ENCODE data around the gene NMUR2. TPM values are rescaled to one million over a fixed set of nuclear protein-coding genes. Genes with fewer than 3 reads are reported as not detected.

NMUR2 gene
- total RNA-seq, 6 experiments from 2014 or later = not detected

DNA sequence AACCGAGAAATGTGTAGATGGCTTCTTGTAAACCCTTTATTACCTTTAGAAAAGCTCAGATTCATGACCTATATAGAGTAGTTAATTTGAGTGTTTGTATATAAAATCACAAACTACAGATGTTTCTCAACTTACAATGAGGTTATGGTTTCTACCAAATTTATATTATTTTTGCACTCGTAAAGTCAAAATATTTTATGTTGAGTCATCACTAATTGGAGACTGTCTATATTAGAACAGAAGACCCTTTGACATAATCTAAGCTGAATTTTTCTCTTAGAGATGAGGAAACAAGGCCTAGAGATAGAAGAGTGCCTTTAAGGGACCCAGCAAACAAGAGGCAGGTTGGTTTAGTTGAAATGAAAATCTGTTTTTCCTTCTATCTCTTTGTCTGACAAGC, 20.0 kb upstream of the NMUR2 start:
- Mint-ChIP-seq H3K9me3 (peaks cover 12% of the 10 kb centered on the region), H3K36me3 (ENCODE audit: low read depth) (no peaks in the 10 kb centered on the region), H3K27ac (no peak overlapping the region), H3K27me3 (ENCODE audit: insufficient read depth) (no peaks in the 10 kb centered on the region), H3K4me1 (ENCODE audit: low read depth) (no peaks in the 10 kb centered on the region), H3K4me3 (no peak overlapping the region)
- TF ChIP-seq, protein P1, sequence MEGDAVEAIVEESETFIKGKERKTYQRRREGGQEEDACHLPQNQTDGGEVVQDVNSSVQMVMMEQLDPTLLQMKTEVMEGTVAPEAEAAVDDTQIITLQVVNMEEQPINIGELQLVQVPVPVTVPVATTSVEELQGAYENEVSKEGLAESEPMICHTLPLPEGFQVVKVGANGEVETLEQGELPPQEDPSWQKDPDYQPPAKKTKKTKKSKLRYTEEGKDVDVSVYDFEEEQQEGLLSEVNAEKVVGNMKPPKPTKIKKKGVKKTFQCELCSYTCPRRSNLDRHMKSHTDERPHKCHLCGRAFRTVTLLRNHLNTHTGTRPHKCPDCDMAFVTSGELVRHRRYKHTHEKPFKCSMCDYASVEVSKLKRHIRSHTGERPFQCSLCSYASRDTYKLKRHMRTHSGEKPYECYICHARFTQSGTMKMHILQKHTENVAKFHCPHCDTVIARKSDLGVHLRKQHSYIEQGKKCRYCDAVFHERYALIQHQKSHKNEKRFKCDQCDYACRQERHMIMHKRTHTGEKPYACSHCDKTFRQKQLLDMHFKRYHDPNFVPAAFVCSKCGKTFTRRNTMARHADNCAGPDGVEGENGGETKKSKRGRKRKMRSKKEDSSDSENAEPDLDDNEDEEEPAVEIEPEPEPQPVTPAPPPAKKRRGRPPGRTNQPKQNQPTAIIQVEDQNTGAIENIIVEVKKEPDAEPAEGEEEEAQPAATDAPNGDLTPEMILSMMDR (IDR thresholded peaks at IDR 0.05) = no peak
- DNase-seq = no peak

DNA sequence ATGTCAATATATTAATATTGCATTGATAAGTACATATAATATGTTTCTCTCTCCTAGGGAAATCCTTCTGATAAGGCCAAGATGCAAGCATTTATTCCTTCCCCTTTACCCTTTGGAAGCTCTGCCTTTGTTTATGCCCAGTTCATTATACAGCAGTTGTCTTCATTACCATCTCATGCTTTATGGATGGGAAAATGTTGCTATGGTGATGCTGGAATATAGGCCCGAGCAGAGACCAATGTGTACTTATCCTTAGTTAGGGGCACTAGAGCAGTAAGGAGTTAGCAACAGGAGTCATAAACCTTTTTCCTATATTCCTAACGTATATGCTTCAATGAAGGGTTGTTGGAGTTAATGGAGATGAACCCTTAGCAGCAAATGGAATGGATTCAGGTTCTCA, 19.4 kb upstream of the NMUR2 start:
- H3K4me3 Mint-ChIP-seq = no peak overlapping the region
- H3K27me3 Mint-ChIP-seq (ENCODE audit: insufficient read depth) = no peaks in the 10 kb centered on the region
- DNase-seq = no peak
- H3K27ac Mint-ChIP-seq = no peak overlapping the region
- H3K9me3 Mint-ChIP-seq = peaks cover 12% of the 10 kb centered on the region
- TF ChIP-seq, protein P1 (IDR thresholded peaks at IDR 0.05) = no peak
- H3K36me3 Mint-ChIP-seq (ENCODE audit: low read depth) = no peaks in the 10 kb centered on the region
- H3K4me1 Mint-ChIP-seq (ENCODE audit: low read depth) = no peaks in the 10 kb centered on the region

DNA sequence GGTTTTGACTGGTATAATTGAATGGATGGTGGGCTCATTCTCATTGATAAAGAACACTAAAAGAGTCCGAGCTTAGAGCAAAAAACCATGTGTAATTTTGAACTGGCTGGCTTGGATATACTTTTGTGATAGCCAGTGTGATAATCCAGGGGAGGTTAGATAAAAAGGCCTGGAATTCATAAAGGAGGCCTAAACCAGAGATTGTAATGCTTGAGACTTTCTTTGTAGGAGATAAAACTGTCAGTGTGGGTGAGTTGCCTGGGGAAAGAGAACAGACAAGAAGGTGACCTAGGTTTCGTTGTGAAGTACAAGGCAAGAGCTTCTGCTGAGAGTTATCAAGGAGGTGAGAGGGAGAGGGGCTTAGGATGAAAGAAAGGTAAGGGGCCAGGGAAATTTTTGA, 17.0 kb upstream of the NMUR2 start:
- no peaks in the 10 kb centered on the region; the same call in 1 of the 2 replicates for H3K27me3 Mint-ChIP-seq (ENCODE audit: insufficient read depth)
- no peaks in the 10 kb centered on the region for H3K4me1 Mint-ChIP-seq (ENCODE audit: low read depth)
- no peak overlapping the region for H3K4me3 Mint-ChIP-seq
- no peak for DNase-seq
- TF ChIP-seq, protein P1 (IDR thresholded peaks at IDR 0.05) = no peak
- peaks cover 6% of the 10 kb centered on the region; the same call in 1 of the 2 replicates for H3K9me3 Mint-ChIP-seq
- H3K36me3 Mint-ChIP-seq (ENCODE audit: low read depth) = no peaks in the 10 kb centered on the region
- H3K27ac Mint-ChIP-seq = no peak overlapping the region

DNA sequence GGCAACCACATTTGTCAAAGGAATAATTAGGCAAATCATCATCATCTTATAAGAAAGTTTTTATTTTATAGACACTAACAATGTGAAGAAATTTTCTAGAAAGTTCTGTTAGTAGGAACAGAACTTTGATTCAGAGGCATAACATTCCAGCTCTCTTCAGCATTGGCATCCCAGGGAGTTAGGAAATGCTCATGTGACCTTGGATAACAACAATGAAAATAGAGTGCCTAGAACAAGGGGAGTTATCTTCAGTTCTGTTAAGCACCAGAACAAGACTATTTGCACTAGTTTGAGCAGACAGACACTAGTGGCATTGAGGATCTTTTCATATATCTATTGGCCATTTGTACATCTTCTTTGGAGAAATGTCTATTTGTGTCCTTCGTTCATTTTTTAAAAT, 7.0 kb upstream of the NMUR2 start:
- TF ChIP-seq, protein P1 (IDR thresholded peaks at IDR 0.05) = no peak
- Mint-ChIP-seq H3K9me3 (peaks cover 37% of the 10 kb centered on the region), H3K27ac (no peak overlapping the region), H3K27me3 (ENCODE audit: insufficient read depth) (no peaks in the 10 kb centered on the region), H3K36me3 (ENCODE audit: low read depth) (no peaks in the 10 kb centered on the region; the same call in 1 of the 2 replicates), H3K4me1 (ENCODE audit: low read depth) (no peaks in the 10 kb centered on the region), H3K4me3 (no peak overlapping the region)
- no peak for DNase-seq

DNA sequence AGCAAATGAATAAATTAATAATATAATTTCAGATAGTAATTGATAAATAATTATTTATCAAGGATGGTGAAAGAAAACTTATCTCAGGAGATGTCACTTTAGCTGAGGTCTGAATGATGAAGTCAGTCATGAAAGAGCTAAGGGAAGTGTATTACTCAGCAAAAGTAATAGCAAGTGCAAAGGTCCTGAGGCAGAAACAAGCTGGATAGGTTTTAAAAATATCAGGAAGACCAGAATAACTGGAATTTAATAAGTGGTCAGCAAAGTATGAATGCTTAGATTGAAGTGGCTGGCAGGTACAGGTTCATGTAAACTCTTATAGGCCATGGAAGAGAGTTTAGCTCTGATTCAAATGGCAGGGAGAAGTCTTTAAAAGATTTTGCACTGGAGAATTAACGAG, 1.0 kb upstream of the NMUR2 start:
- no peak overlapping the region for H3K27ac Mint-ChIP-seq
- no peaks in the 10 kb centered on the region for H3K27me3 Mint-ChIP-seq (ENCODE audit: insufficient read depth)
- TF ChIP-seq, protein P1 (IDR thresholded peaks at IDR 0.05) = no peak
- peaks cover 31% of the 10 kb centered on the region for H3K9me3 Mint-ChIP-seq
- H3K4me1 Mint-ChIP-seq (ENCODE audit: low read depth) = no peaks in the 10 kb centered on the region
- H3K4me3 Mint-ChIP-seq = no peak overlapping the region
- H3K36me3 Mint-ChIP-seq (ENCODE audit: low read depth) = no peaks in the 10 kb centered on the region
- no peak for DNase-seq

DNA sequence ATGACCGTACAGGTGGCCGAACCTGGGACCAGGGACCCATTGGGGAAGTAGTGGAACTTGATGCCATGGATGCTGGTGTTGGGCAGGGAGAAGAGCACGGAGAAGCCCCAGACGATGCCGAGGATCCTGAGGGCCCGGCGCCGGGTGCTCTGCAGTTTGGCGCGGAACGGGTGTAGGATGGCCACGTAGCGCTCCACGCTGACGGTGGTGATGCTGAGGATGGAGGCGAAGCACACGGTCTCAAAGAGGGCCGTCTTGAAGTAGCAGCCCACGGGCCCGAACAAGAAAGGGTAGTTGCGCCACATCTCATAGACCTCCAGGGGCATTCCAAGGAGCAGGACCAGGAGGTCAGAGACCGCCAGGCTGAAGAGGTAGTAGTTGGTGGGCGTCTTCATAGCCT, 585 bp downstream of the NMUR2 start:
- TF ChIP-seq, protein P1 (IDR thresholded peaks at IDR 0.05) = no peak
- DNase-seq = no peak
- Mint-ChIP-seq H3K4me3 (no peak overlapping the region), H3K27me3 (ENCODE audit: insufficient read depth) (no peaks in the 10 kb centered on the region), H3K9me3 (peaks cover 40% of the 10 kb centered on the region), H3K4me1 (ENCODE audit: low read depth) (no peaks in the 10 kb centered on the region), H3K27ac (no peak overlapping the region), H3K36me3 (ENCODE audit: low read depth) (no peaks in the 10 kb centered on the region)
